Testis (tissue), 2 donors: ENCODE measurements around the gene KCNJ10.

Source experiments
- POLR2A ChIP-seq: fragments of 450-650 bp; IDR thresholded peaks from one replicate; pipeline ENCODE4 v1.6.1; 2017; ENCODE audit warnings: antibody characterized with exemption, mild to moderate bottlenecking, moderate library complexity
- TF ChIP-seq, protein P1 (sequence below), 3 experiments: fragments of 450-650 bp in 2 of 3; fragments of 200-600 bp in 1 of 3; sonication (generic) in 1 of 3; IDR thresholded peaks; one replicate each; pipeline ENCODE4 v1.5.1; 2016 to 2019; ENCODE audit warnings: antibody characterized with exemption in 3 of 3, mild to moderate bottlenecking in 2 of 3, moderate library complexity in 1 of 3

DNA sequence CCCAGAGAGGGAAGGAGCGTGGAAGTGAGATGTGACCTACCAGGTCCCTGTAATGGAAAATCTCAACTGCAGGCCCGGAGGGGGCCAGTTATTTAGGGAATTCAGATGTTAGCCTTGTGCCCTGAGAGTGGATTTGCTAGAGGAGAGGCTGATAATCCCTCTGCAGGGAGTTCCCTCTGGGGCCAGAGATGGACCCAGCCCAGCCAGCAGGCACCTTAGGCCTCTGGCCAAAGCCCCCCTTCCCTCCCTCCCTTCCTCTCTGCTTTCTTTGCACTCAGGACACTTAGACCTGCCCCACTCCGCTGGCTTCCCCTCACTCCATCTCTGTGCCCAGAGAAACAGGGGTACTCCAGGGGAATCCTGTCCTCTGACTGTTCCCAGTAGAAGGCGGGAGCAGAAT lies 44.1 kb upstream of the KCNJ10 start:
- TF ChIP-seq POLR2A, result no peak
- TF ChIP-seq, protein P1, sequence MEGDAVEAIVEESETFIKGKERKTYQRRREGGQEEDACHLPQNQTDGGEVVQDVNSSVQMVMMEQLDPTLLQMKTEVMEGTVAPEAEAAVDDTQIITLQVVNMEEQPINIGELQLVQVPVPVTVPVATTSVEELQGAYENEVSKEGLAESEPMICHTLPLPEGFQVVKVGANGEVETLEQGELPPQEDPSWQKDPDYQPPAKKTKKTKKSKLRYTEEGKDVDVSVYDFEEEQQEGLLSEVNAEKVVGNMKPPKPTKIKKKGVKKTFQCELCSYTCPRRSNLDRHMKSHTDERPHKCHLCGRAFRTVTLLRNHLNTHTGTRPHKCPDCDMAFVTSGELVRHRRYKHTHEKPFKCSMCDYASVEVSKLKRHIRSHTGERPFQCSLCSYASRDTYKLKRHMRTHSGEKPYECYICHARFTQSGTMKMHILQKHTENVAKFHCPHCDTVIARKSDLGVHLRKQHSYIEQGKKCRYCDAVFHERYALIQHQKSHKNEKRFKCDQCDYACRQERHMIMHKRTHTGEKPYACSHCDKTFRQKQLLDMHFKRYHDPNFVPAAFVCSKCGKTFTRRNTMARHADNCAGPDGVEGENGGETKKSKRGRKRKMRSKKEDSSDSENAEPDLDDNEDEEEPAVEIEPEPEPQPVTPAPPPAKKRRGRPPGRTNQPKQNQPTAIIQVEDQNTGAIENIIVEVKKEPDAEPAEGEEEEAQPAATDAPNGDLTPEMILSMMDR (IDR thresholded peaks at IDR 0.05), result no peak
